NCI-H748 (cell line): ENCODE results near the gene SPHK1.

ENCODE experiments used
- DNase-seq: peaks from one replicate; lab custom pipeline; 2025; ENCODE audit not compliant: unreplicated experiment; lab: John Stamatoyannopoulos, UW

SPHK1 gene

DNA sequence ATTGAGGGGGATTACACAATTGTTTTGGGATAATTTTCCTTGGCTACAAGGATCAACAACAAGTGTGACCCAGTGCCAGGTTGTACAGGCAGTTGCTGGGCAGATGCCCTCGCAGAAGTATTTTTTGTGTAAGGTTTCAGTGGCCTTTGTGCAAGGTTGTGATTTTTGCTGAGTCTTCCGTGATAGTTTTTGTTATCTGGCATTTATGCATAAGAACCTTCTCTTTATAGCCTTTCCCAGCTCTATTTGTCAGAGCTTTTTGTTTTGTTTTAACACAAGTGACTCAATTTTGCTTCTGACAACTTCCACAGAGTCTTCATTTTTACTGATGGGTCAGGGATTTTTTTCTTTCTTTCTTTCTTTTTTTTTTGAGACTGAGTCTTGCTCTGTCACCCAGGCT is 23.9 kb upstream of the SPHK1 start:
- no peak for DNase-seq

DNA sequence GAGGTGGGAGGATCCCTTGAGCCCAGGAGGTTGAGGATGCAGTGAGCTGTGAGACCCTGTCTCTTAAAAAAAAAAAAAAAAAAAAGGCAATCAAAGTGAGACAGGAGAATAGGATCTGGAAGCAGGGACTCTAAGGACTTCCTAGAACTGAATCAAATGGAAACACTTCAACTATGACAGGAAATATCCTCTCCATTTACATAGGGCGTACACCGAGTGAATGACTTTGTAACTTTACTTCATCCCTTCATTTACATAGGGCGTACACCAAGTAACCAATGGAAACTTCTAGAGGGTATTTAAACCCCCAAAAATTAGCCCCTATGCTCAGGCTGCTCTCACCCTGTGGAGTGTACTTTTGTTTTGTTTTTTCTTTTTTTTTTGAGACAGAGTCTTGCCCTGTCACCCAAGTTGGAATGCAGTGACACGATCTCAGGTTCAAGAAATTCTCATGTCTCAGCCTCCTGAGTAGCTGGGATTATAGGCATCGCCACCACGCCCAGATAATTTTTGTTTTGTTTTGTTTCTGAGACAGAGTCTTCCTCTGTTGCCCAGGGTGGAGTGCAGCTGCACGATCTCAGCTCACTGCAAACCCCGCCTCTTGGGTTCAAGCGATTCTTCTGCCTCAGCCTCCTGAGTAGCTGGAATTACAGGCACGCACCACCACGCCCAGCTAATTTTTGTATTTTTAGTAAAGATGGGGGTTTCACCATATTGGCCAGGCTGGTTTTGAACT is 21.1 kb upstream of the SPHK1 start:
- no peak for DNase-seq

DNA sequence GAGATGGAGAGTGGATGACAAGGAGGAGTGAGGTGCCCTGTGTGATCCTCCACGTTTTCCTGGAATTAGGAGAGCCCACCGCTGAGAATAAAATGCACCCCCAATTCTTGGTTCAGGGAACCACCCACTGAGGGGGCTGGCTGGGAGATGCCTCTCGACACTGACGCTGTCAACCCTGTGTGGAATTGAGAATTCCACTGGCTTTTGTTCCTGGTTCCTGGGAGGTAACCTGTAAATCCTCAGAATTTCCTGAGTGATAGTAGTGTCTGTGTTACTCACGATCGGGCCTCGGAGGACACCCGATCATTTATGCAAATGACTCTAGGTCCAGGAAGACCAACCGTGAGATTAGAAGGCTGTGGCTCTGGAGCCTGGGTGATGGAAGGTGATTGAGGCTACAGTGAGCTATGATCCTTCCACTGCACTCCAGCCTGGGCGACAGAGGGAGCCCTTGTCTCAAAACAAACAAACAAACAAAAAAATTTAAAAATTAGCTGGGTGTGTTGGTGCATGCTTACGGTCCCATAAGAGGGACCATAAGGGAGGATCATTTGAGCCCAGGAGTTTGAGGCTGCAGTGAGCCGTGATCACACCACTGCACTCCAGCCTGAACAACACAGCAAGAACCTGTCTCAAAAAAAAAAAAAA is 19.0 kb upstream of the SPHK1 start:
- no peak for DNase-seq

DNA sequence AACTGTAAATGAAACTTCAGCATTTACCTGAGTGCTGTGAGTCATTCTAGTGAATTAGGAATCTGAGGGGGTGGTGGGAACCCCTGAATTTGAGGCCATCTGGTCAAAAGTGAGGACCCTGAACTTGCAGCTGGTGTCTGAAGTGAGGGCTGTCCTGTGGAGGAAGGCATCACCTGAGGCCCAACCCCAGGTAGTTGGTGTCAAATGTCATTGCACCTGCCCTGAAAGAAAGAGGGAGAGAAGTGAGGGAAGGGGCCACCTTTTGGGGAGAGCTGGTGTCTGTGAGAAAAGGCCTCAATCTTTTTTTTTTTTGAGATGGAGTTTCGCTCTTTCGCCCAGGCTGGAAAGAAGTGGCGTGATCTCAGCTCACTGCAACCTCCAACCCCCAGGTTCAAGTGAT is 18.2 kb upstream of the SPHK1 start:
- no peak for DNase-seq

DNA sequence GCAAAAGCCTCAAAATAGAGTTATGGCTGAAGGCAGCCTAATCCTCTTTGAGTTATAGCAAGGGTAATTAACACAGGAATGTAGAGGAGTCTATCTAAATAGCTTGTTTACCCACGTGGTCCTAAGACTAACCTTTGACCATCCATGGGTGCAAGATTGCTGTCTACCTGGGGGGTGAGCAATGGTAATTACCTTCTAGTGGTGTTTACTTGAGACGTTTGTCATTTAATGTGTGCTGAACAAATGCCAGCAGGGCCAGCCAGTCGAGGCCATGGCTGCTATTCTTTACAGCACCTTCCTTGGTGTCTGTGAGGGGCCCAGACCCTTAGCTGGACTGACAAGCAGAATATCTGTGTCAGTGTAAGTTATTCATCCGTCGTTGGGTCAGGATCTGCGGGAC is 16.8 kb upstream of the SPHK1 start:
- DNase-seq: no peak

DNA sequence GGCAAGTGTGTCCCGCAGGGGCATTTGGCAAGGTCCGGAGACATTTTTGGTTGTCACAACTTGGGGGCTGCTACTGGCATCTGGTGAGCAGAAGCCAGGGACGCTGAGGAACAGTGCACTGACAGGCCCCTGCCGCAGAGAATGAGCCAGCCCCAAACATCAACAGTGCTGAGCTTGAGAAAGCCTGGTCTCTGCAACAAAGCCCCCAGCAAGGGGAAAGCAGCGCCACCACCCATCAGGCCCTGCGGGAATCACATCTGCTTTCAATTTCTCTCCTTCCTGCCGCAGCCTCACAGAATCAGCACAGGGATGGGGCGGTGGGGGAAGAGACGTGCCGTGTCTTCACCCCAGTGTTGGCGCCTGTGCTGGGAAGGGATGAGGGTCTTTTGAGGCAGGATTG is 15.9 kb upstream of the SPHK1 start:
- no peak for DNase-seq

DNA sequence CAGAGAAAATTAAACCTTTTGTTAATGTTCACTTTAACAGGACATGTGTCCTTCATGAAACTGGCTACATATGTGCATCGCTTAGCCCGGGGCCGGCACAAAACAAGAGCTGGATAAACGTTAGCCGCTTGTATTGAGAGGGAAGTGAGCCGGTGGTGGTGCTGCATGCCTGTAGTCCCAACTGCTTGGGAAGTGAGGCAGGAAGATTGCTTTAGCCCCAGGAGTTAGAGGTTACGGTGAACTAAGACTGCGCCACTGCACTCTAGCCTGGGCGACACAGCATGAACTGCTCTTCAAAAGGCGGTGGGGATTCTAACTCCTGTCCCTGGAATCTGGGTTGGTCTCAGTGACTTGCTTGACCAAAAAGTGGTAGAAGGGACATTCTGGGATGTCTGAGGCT is 15.0 kb upstream of the SPHK1 start:
- DNase-seq: no peak

DNA sequence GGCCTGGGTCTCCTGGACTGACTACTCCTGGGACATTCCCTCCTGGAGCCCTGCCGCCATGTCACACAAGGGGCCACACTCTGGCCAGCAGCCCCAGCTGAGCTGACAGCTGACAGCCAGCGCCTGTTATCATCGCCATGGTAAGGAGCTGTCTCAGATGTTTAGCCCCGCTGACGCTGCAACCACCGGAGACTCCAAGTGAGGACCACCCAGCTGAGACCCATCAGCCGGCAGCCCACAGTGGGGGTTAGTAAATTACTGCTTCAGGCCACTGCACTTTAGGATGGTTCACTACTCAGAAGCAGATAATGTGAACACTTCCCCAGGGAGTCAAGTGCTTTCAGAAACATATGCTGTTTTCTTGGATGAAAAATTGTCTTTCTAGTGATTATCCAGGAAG is 14.6 kb upstream of the SPHK1 start:
- DNase-seq: no peak

DNA sequence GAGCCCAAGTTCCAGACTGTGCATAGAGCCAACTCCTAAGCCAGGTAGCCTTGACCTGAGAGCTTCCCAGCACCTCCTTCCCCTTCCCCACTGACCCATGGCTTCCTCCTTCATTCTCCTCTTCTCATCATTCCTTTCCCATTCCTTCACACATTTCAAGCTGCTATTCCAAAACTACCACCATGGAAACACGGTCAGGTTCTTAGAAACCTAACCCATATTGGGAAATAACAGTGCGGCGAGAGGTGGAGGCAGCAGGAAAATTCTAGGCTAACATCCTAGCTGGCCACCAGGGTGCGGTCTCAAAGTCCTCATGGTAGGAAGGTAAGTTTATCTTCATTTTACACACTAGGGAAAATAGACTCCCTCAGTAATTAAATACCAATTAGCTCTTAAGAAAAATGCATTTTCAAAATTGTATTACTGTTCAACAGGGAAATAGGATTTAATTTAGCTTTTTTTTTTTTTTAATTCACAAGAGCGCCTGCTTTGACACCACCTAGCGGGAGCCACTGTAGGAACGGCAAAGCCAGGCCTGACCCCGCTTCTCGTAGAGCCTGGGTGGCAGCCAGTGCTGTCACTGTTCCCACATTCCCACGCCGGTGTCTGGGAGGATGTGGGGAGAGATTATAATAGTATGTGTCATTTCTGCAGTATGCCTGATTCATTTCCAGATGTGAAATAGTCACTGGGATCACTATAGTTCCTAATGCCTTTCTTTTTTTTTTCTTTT is 14.0 kb upstream of the SPHK1 start:
- DNase-seq: no peak

DNA sequence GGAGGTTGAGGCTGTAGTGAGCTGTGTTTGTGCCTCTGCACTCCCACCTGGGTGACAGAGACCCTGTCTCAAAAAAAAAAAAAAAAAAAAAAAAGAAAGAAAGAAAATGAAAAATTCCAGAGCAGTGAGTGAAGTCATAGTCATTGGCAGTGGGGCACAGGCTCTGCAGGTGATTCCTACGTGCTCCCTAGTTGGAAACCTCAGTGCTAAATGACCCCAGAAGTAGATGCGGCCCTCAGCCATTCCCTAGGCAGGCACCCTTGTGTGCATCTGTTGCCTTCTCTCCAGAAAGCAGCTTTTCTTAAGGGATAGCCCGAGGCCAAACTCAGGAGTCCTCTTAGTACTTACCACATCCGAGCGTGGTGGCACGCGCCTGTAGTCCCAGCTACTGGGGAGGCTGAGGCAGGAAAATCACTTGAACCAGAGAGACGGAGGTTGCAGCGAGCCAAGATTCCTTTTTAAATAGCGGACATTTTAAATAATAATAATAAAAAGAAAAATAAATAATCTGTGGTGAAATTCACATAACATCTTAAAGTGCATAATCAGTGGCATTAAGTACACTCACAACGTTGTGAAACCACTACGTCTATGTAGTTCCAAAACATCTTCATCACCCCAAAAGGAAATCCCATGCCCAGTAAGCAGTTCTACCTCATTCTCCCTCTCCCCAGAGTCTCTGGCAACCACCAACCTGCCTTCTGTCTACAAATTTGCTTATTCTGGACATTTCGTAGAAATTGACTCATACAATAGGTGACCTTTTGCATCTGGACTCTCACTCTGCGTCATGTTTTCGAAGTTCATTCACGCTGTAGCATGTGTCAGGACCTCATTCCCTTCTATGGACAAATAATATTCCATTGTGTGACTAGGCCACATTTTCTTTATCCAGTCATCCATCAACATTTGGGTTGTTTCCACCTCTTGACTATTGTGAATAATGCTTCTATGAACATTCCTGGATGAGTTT is 12.5 kb upstream of the SPHK1 start:
- no peak for DNase-seq

DNA sequence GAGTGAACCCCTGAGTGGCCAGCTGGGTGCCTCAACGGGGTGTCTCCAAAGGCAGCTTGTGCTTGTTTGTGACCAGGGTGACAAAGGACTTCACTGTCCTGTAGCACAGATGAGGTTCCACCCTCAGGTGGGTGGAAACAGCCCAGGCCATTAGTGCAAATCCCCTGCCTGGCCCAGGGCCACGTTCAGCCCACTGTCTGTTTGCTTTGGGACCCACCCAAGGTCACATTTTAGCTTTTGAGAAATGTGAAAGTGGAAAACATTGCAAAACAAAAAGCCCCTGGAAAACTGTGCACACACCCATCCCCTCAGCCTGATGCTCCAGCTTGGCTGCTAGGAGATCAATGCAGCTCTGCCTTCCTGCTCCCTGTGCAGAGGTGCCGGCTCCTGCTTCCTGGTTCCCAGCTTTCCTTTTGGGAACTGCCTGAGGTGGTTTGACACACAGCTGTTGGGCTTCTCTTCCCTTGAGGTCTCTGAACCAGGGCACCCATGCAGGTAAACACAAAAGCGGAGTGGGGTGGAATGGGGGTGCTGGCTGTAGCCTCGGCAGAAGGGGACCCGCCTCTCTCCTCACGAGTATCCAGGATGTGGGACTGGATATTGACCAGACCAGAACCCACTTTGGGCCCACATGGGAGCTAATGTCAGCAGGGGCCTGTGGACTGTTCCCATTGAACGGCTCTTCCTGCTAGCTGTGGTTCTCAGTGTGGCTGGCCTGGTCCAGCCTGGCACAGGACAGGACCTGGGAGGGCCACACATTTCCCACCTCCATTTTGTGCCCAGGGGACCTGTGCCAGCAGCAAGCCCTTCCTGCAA is 7.9 kb upstream of the SPHK1 start:
- peak; percentile 18 for DNase-seq

DNA sequence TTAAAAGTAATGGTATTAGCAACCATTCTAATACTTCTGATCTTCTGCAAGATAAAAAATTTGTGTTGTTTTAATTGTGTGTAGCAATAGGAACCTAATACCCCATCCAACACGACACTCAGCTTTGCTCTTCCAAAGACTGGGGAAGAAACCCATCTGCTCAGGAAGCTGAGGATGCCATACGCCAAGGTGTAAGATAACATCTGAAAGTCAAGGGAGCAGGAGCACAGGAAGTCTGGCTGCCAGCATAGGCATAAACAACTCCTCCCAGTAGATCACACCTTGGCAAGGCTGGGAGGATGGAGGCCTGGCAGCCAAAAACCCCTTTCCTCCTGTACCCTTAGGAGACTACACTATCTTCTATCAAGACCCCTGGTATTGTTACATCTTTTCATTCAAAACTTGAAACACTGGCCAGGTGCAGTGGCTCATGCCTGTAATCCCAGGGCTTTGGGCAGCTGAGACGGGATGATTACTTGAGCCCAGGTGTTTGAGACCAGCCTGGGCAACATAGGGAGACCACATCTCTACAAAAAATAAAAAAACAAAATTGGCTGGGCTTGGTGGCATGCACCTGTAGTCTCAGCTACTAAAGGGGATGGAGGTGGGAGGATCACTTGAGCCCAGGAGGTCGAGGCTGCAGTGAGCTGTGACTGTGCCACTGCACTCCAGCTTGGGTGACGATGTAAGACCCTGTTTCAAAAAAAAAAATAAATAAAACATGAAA is 5.7 kb upstream of the SPHK1 start:
- DNase-seq: no peak

DNA sequence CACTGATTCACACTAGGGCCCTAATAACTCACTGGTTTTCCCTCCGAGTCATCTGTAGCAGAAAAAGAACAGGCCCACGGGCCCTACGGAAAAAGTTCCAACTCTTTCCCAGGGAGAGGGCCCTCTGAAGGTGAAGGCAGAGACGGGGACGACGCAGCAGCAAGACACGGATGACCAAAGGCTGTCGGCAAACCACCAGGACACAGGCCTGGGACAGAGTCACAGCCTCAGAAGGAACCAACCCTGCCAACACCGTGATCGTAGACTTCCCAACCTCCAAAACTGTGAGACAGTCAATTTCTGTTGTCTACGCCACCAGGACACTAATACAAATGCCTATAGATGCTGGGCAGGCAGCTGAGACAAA is 5.2 kb upstream of the SPHK1 start:
- no peak for DNase-seq

DNA sequence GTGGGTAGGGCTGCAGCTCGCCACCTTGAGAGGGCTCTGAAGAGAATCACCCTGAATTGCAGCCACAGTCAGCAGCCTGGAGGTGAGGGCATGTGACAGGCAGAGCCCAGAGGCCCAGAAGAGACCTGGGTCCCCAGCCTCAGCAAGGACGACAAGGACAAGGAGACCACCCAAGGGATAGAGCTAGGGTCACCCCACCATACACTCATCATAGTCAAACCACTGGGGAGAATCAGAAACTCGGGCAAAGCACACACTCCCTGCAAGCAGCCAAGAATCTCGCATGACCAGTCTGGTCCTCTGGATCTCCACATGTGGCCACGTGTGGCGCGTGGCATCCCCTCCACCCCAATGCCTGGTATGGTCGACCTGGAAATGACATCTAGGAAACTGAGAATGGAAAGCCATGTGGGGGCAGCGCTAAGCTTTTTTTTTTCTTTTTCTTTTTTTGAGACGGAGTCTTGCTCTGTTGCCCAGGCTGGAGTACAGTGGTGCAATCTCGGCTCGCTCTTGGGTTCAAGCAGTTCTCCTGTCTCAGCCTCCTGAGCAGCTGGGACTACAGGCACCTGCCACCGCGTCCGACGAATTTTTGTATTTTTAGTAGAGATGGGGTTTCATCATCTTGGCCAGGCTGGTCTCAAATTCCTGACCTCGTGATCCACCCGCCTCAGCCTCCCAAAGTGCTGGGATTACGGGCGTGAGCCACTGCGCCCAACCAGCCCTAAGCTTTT is 4.6 kb upstream of the SPHK1 start:
- DNase-seq: no peak

DNA sequence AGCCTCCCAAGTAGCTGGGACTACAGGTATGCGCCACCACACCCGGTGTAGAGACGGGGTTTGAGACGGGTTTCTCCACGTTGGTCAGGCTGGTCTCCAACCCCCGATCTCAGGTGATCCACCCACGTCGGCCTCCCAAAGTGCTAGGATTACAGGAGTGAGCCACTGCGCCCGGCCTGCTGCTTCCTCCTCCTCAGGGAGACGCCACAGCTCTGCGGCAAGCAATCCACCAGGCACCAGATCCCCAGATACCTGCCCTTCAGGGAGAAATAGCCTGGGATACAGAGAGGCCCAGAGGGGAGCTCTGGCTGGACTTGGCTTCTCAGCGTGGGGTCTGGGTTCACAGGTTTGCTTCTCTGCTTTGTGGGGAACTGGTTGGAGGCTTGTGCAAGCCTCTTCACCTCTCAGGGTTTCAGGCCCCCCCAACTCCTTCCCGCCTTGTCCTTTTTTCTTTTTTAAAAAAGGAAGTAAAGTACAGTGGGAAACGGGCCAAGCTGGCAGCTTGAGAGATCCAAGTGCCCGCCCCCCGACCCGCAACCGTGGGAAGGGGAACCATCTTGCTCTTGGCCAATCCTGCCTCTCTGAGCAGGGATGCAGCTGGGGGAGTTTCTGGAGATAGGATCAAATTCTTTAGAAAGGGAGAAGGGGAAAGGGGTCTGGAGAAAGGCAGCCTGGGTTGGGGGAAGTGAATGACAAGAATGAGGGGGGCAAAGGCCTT is 2.6 kb upstream of the SPHK1 start:
- no peak for DNase-seq

DNA sequence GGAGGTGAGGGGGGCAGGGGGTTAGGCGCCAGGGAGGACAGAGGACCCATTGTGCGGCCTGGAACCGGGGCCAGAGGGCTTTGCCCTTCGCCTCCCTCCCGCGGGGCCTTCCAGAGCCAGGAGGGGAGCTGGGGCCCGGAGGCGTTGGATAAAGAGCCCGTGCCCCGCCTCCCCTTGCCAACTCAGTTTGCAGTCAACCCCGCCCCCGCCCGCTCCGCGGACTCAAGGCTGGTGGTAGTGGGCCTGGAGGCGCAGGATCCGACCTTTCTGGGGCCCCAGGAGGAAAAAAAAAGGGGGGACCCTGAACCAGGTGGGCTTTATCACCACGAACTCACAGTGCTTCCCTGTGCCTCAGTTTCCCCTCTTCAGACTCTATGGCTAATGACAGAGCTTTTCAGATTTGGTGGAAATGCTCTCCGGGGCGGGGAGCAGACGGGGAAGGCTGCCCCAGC is 2.0 kb upstream of the SPHK1 start:
- no peak for DNase-seq

DNA sequence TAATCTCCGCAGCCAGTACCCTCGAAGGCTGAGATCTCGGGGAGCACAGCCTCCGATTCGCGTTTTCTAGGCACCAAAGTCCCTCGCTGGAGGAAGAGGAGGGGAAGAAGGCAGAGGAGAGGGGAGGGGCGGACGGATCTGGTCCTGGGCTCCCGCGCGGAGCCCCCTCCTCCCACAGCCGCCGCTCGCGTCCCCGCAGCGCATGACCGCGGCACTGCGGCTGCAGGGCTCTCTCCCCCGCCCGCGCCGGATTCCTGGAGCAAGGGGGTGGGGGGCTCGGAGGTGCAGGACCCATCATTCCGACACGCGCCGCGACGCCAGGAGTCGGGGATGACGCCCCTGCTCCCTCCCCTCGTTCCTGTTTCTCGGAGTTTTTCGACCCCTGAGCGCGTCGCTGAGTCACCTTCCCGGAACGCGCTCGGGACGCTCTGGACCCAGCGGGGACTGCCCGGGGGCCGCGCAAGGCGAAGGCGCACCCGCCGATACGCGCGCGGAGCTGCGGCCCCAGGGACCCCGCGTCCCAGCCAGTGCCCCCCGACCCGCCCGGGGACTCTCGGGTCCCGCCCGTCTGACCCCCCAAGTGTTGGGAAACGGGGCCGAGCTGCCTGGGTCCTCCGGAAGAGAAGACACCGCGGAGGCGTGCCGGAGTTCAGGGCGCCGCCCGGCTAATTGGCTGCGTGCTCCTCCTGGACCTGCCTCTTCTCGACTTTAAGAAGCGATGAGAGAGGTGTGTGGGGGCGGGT is 1.4 kb upstream of the SPHK1 start:
- peak; percentile 38 for DNase-seq
